Measurements from ENCODE around the gene DDX17.

DDX17 gene

GRCh38 chr22:38465673-38466490, 40.2 kb downstream of the DDX17 start:
- DNase-seq (ENCODE audit: low read depth) = no peak

- no peak for DNase-seq (ENCODE audit: low read depth)
Measured at GRCh38 chr22:38464992-38465672, 41.0 kb downstream of the DDX17 start.

- no peak for DNase-seq (ENCODE audit: low read depth)
Measured at GRCh38 chr22:38462960-38463784, 42.9 kb downstream of the DDX17 start.

- DNase-seq (ENCODE audit: low read depth) = no peak
Measured at GRCh38 chr22:38461414-38462081, 44.6 kb downstream of the DDX17 start.

GRCh38 chr22:38461057-38461413, 45.1 kb downstream of the DDX17 start:
- DNase-seq (ENCODE audit: low read depth) = no peak

GRCh38 chr22:38460426-38460840, 45.7 kb downstream of the DDX17 start:
- DNase-seq (ENCODE audit: low read depth) = no peak

- no peak for DNase-seq (ENCODE audit: low read depth)
Measured at GRCh38 chr22:38456841-38457699, 49.0 kb downstream of the DDX17 start.

- no peak for DNase-seq (ENCODE audit: low read depth)
Measured at GRCh38 chr22:38456272-38456835, 49.8 kb downstream of the DDX17 start.

- DNase-seq (ENCODE audit: low read depth) = no peak
Measured at GRCh38 chr22:38455530-38456271, 50.4 kb downstream of the DDX17 start.

- no peak for DNase-seq (ENCODE audit: low read depth)
Measured at GRCh38 chr22:38455076-38455529, 51.0 kb downstream of the DDX17 start, which contains the start of gene KCNJ4. Gene KCNJ4 (minus strand): TSS chr22:38455199. CDS start chr22:38428132, 27,067 bp downstream.

- DNase-seq (ENCODE audit: low read depth) = no peak
Measured at GRCh38 chr22:38454353-38455075, 51.6 kb downstream of the DDX17 start.

- DNase-seq (ENCODE audit: low read depth) = no peak
Measured at GRCh38 chr22:38453996-38454352, 52.1 kb downstream of the DDX17 start.

GRCh38 chr22:38453066-38453672, 52.9 kb downstream of the DDX17 start:
- no peak for DNase-seq (ENCODE audit: low read depth)

- no peak for DNase-seq (ENCODE audit: low read depth)
Measured at GRCh38 chr22:38452373-38453065, 53.6 kb downstream of the DDX17 start.

- DNase-seq (ENCODE audit: low read depth) = no peak
Measured at GRCh38 chr22:38451864-38452263, 54.2 kb downstream of the DDX17 start.

- no peak for DNase-seq (ENCODE audit: low read depth)
Measured at GRCh38 chr22:38451404-38451803, 54.7 kb downstream of the DDX17 start.

- no peak for DNase-seq (ENCODE audit: low read depth)
Measured at GRCh38 chr22:38450234-38450797, 55.8 kb downstream of the DDX17 start.

GRCh38 chr22:38449776-38450175, 56.3 kb downstream of the DDX17 start:
- no peak for DNase-seq (ENCODE audit: low read depth)
